Daoy (cell line): ENCODE results near the gene IER5L. TPM values are rescaled to one million over a fixed set of nuclear protein-coding genes. Genes with fewer than 3 reads are reported as not detected.
"Not testable (repeated sequence)": the region's sequence is repeated elsewhere in the genome, so short reads cannot be mapped to it uniquely, and the experiment has no call there.

ENCODE experiments used
- DNase-seq: peaks from one replicate; pipeline ENCODE4 v3.0.0-alpha.2; 2015; ENCODE audit warnings: low read depth
- total RNA-seq: library from RNA; depleted of rRNA; stranded (reverse); fragments of >200 nt; shearing (Covaris generic); gene quantifications from 2 replicates; pipeline ENCODE4 v1.2.3, GENCODE V29; 2014

The IER5L gene
- total RNA-seq, 1 experiment from 2014 or later: not detected

- DNase-seq: no peak
Measured at GRCh38 chr9:129202613-129203555, 24.8 kb upstream of the IER5L start.

- DNase-seq: no peak
Measured at GRCh38 chr9:129201866-129202265, 23.8 kb upstream of the IER5L start.

GRCh38 chr9:129201289-129201688 is 23.2 kb upstream of the IER5L start:
- DNase-seq: no peak

- no peak for DNase-seq
Measured at GRCh38 chr9:129200255-129200654, 22.2 kb upstream of the IER5L start.

GRCh38 chr9:129199044-129199435 is 21.0 kb upstream of the IER5L start:
- no peak for DNase-seq

GRCh38 chr9:129198319-129199043 is 20.4 kb upstream of the IER5L start:
- DNase-seq: no peak

- no peak for DNase-seq
Measured at GRCh38 chr9:129197978-129198318, 19.9 kb upstream of the IER5L start.

- not testable (repeated sequence) for DNase-seq
Measured at GRCh38 chr9:129197045-129197444, 19.0 kb upstream of the IER5L start.

- no peak for DNase-seq
Measured at GRCh38 chr9:129195606-129196005, 17.5 kb upstream of the IER5L start.

GRCh38 chr9:129194221-129194620 is 16.2 kb upstream of the IER5L start:
- DNase-seq: no peak

- DNase-seq: no peak
Measured at GRCh38 chr9:129193655-129194054, 15.6 kb upstream of the IER5L start.

- DNase-seq: no peak
Measured at GRCh38 chr9:129191234-129191633, 13.2 kb upstream of the IER5L start.

GRCh38 chr9:129189971-129190370 is 11.9 kb upstream of the IER5L start:
- DNase-seq: not testable (repeated sequence)

- no peak for DNase-seq
Measured at GRCh38 chr9:129187042-129187441, 9.0 kb upstream of the IER5L start.

- no peak for DNase-seq
Measured at GRCh38 chr9:129185991-129186390, 7.9 kb upstream of the IER5L start.

GRCh38 chr9:129185402-129185801 is 7.3 kb upstream of the IER5L start:
- no peak for DNase-seq

- no peak for DNase-seq
Measured at GRCh38 chr9:129184596-129185122, 6.6 kb upstream of the IER5L start.

GRCh38 chr9:129184219-129184524 is 6.1 kb upstream of the IER5L start:
- DNase-seq: no peak

GRCh38 chr9:129183495-129184218 is 5.6 kb upstream of the IER5L start:
- DNase-seq: no peak

GRCh38 chr9:129182625-129183494 is 4.8 kb upstream of the IER5L start:
- DNase-seq: no peak

- no peak for DNase-seq
Measured at GRCh38 chr9:129182122-129182521, 4.1 kb upstream of the IER5L start.
